ENCODE measurements around the gene PPP3CA. TPM values are rescaled to one million over a fixed set of nuclear protein-coding genes. Genes with fewer than 3 reads are reported as not detected.

The PPP3CA gene
- total RNA-seq, 1 donor = 64.4 TPM

DNA sequence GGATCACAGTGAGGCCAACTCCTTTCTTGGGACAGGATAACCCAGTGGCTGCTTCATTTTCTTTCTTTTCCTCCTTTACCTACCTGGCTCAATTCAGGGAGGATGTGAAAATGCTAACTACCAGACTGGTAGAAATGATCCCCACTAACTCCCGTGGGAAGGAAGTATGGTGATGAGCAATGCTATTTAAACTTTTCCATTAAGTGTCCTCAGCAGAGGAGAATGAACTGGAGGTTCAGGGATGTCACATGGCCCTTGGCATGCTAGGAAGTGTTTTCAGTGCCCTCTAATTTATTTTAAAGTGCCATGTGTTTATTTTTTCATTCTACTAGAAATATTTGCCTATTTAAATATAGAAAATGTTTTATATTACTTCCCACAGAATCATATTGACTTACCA is 363.9 kb downstream of the PPP3CA start:
- DNase-seq (ENCODE audit: low read depth) = no peak
- H3K4me3 ChIP-seq (ENCODE audit: low read depth, low read length) = no peak overlapping the region
- TF ChIP-seq, protein P1, sequence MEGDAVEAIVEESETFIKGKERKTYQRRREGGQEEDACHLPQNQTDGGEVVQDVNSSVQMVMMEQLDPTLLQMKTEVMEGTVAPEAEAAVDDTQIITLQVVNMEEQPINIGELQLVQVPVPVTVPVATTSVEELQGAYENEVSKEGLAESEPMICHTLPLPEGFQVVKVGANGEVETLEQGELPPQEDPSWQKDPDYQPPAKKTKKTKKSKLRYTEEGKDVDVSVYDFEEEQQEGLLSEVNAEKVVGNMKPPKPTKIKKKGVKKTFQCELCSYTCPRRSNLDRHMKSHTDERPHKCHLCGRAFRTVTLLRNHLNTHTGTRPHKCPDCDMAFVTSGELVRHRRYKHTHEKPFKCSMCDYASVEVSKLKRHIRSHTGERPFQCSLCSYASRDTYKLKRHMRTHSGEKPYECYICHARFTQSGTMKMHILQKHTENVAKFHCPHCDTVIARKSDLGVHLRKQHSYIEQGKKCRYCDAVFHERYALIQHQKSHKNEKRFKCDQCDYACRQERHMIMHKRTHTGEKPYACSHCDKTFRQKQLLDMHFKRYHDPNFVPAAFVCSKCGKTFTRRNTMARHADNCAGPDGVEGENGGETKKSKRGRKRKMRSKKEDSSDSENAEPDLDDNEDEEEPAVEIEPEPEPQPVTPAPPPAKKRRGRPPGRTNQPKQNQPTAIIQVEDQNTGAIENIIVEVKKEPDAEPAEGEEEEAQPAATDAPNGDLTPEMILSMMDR (IDR thresholded peaks at IDR 0.05; ENCODE audit: insufficient read depth, low read length) = no peak

DNA sequence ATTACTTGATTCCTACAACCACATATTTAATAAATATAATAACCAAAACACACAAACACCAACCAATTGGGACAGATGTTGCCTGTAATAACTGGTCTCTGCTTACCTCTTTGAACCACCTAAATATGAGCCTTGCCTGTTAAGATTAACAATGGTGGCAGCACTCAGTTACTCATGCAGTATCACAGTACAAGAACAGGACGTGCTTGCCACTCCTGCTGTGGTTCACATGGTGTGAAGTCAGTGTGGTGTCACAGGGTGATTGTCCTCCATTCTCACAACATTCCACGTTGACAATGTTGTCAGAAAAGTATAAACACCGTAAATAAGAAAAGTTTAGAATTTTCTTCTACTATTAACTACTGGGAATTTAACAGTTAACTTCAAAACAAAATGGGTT is 365.0 kb downstream of the PPP3CA start:
- no peak overlapping the region for H3K4me3 ChIP-seq (ENCODE audit: low read depth, low read length)
- no peak for DNase-seq (ENCODE audit: low read depth)
- TF ChIP-seq, protein P1 (IDR thresholded peaks at IDR 0.05; ENCODE audit: insufficient read depth, low read length) = no peak

DNA sequence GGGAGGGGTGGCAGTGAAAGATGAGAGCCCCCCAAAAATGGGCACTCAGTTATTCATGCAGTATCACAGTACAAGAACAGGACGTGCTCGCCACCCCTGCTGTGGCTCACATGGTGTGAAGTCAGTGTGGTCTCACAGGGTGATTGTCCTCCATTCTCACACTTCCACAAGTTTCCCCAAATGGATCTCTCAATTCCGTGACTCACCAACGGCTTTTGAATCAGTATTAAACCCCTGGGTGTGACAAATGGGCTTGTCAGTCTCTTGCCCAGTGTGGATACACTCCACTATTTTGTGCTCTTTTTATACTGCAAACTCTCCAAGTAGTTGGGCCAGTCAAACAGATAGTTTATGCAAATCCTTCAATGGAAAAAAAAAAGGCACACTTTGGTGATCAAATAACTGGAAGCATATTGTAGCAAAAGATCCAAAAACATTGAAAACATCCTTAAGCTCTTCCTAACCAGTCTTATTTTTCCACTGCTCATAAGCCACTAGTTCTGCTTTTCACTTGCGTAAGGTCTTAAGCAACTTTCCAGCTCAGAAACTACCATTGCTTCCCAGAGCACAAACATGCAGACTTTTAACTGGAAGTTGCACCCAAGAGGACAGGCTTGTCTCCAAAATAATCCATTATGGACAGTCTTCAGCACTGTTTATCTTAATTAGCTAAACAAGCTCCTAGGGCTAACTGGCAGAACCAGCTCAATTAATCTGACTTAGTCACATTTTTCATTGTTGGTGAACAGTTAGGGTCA is 365.7 kb downstream of the PPP3CA start:
- peak; percentile 83 for DNase-seq (ENCODE audit: low read depth)
- no peak overlapping the region for H3K4me3 ChIP-seq (ENCODE audit: low read depth, low read length)
- TF ChIP-seq, protein P1 (IDR thresholded peaks at IDR 0.05; ENCODE audit: insufficient read depth, low read length) = no peak

DNA sequence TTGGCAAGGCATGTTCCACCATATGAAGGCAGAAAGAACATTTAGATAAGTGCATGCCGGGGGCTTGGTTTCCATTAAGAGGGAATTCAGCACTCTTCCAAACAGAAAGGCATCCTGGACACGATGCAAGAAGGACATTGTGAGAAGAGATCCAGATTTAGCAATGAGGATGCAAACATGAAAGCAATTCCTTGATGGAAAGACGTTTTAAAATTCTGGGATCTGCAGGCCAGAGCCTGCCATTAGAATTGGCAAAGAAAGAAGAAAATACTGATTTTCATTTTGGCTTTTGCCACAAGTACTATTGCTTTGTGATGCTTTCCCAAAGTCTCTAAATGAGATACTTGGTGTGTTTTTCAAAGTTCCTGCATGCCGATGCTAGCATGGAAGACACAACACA is 367.6 kb downstream of the PPP3CA start:
- TF ChIP-seq, protein P1 (IDR thresholded peaks at IDR 0.05; ENCODE audit: insufficient read depth, low read length) = no peak
- DNase-seq (ENCODE audit: low read depth) = no peak
- no peak overlapping the region for H3K4me3 ChIP-seq (ENCODE audit: low read depth, low read length)

DNA sequence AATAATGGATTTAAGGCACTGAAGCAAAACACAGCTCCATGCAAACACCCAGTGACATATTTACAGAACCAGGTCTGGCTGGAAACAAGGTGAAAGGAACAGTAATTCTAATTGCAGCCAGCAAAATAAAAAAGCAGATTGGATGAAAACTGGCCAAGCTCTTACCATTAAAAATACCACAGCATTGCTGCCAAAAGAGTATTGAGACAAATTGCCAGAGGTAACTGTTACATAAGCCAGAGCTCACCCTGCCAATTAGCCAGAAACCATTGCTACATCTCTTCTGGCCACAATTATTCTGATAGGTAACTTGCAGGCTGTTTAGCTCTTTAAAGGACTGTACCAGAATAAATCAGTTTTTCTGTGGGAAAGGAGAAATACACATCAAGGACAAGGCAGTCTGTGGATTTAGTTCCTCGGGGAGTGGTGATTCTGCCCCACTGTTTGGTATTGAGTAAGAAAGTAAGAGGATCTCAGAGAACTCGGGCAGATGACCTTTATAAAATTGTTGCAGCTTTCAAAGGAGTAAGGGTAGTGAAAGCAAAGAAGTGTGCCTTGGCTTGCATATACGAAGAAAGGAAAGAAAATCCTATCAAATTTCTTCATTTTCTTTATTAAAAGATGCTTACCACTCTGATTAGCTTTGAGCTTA is 369.5 kb downstream of the PPP3CA start:
- no peak overlapping the region for H3K4me3 ChIP-seq (ENCODE audit: low read depth, low read length)
- TF ChIP-seq, protein P1 (IDR thresholded peaks at IDR 0.05; ENCODE audit: insufficient read depth, low read length) = no peak
- DNase-seq (ENCODE audit: low read depth) = peak; percentile 86

DNA sequence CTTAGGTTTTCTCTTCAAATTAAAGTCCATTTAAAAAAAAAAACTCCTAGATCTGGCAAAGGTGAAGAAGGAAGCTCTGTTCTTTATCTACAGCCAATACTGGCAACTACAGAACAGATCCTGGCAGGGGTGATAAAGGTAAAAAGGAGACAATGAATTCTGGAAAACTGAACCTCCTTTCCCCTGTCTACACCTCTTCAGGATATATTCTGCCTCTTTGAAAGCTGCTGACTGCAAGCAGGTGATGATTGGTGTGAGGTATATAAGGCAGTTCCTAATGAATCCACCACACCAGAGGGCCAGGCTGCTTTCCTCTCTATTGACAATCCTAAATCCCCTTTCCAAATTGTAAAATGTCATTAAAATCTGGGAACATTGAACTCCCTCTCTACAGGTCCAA is 370.1 kb downstream of the PPP3CA start:
- TF ChIP-seq, protein P1 (IDR thresholded peaks at IDR 0.05; ENCODE audit: insufficient read depth, low read length) = no peak
- DNase-seq (ENCODE audit: low read depth) = no peak

More for the DNA sequence above, 370.1 kb downstream of the PPP3CA start:
- no peak overlapping the region for H3K4me3 ChIP-seq (ENCODE audit: low read depth, low read length)

Small RNA genes lying within 50 kb of the gene (small RNA-seq; reads per million reads assigned to genes)
- gene MIR1255A (0.25 reads per million), gene MIR8066 (not detected)

Measured in fibroblast of the aortic adventitia (primary cell).